HepG2 (cell line): Measurements from ENCODE around the gene HAGHL. TPM values are rescaled to one million over a fixed set of nuclear protein-coding genes. Genes with fewer than 3 reads are reported as not detected.

Experiments
- DBP ChIP-seq: sonication (generic); formaldehyde crosslinking; IDR thresholded peaks from 2 replicates; pipeline ENCODE4 v1.4.0; 2020; ENCODE audit warnings: missing genetic modification reagents; ENCODE audit errors: not compliant biosample characterization
- HBP1 ChIP-seq: IDR thresholded peaks from 2 replicates; pipeline ENCODE4 v1.6.1; 2016; ENCODE audit warnings: low read depth, control low read depth
- IKZF1 ChIP-seq: fragments of 450-650 bp; IDR thresholded peaks from 2 replicates; pipeline ENCODE4 v1.7.1; 2016
- KAT8 ChIP-seq: IDR thresholded peaks from 2 replicates; pipeline ENCODE4 v1.6.1; 2016; ENCODE audit warnings: missing genetic modification reagents, missing compliant biosample characterization
- KDM5B ChIP-seq: sonication (generic); formaldehyde crosslinking; IDR thresholded peaks from 2 replicates; pipeline ENCODE4 v1.4.0; 2020; ENCODE audit warnings: missing genetic modification reagents, mild to moderate bottlenecking, borderline replicate concordance
- ZFP1 ChIP-seq: IDR thresholded peaks from 2 replicates; pipeline ENCODE4 v1.6.1; 2016
- ZNF614 ChIP-seq: IDR thresholded peaks from 2 replicates; pipeline ENCODE4 v1.6.1; 2018; ENCODE audit warnings: missing biosample characterization, missing genetic modification reagents, inconsistent platforms, borderline replicate concordance
- polyA plus RNA-seq, 8 experiments: library from polyadenylated mRNA; depleted of rRNA in 3 of 8; stranded (reverse) in 7 of 8; unstranded in 1 of 8; fragments of >200 nt; fragmentation: Illumina TruSeq in 4 of 8; extraction: Trizol in 4 of 8; gene quantifications; 2 replicates each; pipeline versions ENCODE4 v1.2.1 to v1.2.3, GENCODE V29; 2011 to 2016; ENCODE audit warnings: low read depth in 4 of 8, missing spikeins in 1 of 8, mixed read lengths in 1 of 8; ENCODE audit not compliant: insufficient read depth in 1 of 8
- total RNA-seq, 5 experiments: library from RNA; depleted of rRNA; stranded (reverse); fragments of >200 nt; fragmentation: Illumina TruSeq; extraction: Trizol; gene quantifications; 2 replicates each; pipeline ENCODE4 v1.2.3, GENCODE V29; 2016; ENCODE audit warnings: low read depth in 1 of 5
- TF ChIP-seq, protein P1 (sequence below): sonication (generic); formaldehyde crosslinking; IDR thresholded peaks from 2 replicates; pipeline ENCODE4 v1.5.0; 2020; ENCODE audit warnings: mild to moderate bottlenecking, missing genetic modification reagents, moderate library complexity
- TF ChIP-seq, protein P2 (sequence below): sonication (generic); IDR thresholded peaks from 2 replicates; pipeline ENCODE4 v1.6.1; 2016; ENCODE audit warnings: low read depth, borderline replicate concordance
- TF ChIP-seq, protein P3 (sequence below): sonication (generic); formaldehyde crosslinking; IDR thresholded peaks from 2 replicates; pipeline ENCODE4 v1.5.0; 2020; ENCODE audit warnings: missing genetic modification reagents
- TF ChIP-seq, protein P4 (sequence below): sonication (generic); formaldehyde crosslinking; IDR thresholded peaks from 2 replicates; pipeline ENCODE4 v1.8.1; 2023; ENCODE audit warnings: mild to moderate bottlenecking, missing genetic modification reagents
- TF ChIP-seq, protein P5 (sequence below): sonication (generic); formaldehyde crosslinking; IDR thresholded peaks from 2 replicates; pipeline ENCODE4 v1.4.0; 2020; ENCODE audit warnings: mild to moderate bottlenecking, missing genetic modification reagents, borderline replicate concordance
- TF ChIP-seq, protein P6 (sequence below): sonication (generic); formaldehyde crosslinking; conservative IDR thresholded peaks from 2 replicates; pipeline ENCODE4 v1.8.0; 2022; ENCODE audit warnings: mild to moderate bottlenecking, moderate library complexity, missing genetic modification reagents
- TF ChIP-seq, protein P7 (sequence below): sonication (generic); formaldehyde crosslinking; IDR thresholded peaks from 2 replicates; pipeline ENCODE4 v1.9.0; 2021; ENCODE audit warnings: missing genetic modification reagents, borderline replicate concordance

Gene HAGHL
- total and polyA plus RNA-seq, 2 of the 13 experiments (the other 11 are each of a cell fraction or from before 2014, with no cell fraction given): 3.4 to 8.4 TPM

- TF ChIP-seq ZNF614 (CRISPR knock-in tag) (no peak), KAT8 (CRISPR knock-in tag) (no peak), ZFP1 (CRISPR knock-in tag) (no peak), IKZF1 (no peak), HBP1 (CRISPR knock-in tag) (no peak), KDM5B (no peak), DBP (no peak)
- TF ChIP-seq, protein P1, sequence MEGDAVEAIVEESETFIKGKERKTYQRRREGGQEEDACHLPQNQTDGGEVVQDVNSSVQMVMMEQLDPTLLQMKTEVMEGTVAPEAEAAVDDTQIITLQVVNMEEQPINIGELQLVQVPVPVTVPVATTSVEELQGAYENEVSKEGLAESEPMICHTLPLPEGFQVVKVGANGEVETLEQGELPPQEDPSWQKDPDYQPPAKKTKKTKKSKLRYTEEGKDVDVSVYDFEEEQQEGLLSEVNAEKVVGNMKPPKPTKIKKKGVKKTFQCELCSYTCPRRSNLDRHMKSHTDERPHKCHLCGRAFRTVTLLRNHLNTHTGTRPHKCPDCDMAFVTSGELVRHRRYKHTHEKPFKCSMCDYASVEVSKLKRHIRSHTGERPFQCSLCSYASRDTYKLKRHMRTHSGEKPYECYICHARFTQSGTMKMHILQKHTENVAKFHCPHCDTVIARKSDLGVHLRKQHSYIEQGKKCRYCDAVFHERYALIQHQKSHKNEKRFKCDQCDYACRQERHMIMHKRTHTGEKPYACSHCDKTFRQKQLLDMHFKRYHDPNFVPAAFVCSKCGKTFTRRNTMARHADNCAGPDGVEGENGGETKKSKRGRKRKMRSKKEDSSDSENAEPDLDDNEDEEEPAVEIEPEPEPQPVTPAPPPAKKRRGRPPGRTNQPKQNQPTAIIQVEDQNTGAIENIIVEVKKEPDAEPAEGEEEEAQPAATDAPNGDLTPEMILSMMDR (CRISPR knock-in tag): peak; percentile 62
- TF ChIP-seq, protein P2, sequence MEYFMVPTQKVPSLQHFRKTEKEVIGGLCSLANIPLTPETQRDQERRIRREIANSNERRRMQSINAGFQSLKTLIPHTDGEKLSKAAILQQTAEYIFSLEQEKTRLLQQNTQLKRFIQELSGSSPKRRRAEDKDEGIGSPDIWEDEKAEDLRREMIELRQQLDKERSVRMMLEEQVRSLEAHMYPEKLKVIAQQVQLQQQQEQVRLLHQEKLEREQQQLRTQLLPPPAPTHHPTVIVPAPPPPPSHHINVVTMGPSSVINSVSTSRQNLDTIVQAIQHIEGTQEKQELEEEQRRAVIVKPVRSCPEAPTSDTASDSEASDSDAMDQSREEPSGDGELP: no peak
- TF ChIP-seq, protein P3, sequence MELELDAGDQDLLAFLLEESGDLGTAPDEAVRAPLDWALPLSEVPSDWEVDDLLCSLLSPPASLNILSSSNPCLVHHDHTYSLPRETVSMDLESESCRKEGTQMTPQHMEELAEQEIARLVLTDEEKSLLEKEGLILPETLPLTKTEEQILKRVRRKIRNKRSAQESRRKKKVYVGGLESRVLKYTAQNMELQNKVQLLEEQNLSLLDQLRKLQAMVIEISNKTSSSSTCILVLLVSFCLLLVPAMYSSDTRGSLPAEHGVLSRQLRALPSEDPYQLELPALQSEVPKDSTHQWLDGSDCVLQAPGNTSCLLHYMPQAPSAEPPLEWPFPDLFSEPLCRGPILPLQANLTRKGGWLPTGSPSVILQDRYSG (CRISPR knock-in tag): no peak
- TF ChIP-seq, protein P4, sequence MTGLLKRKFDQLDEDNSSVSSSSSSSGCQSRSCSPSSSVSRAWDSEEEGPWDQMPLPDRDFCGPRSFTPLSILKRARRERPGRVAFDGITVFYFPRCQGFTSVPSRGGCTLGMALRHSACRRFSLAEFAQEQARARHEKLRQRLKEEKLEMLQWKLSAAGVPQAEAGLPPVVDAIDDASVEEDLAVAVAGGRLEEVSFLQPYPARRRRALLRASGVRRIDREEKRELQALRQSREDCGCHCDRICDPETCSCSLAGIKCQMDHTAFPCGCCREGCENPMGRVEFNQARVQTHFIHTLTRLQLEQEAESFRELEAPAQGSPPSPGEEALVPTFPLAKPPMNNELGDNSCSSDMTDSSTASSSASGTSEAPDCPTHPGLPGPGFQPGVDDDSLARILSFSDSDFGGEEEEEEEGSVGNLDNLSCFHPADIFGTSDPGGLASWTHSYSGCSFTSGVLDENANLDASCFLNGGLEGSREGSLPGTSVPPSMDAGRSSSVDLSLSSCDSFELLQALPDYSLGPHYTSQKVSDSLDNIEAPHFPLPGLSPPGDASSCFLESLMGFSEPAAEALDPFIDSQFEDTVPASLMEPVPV (CRISPR knock-in tag): peak; percentile 59; the same call in 1 of the 2 replicates
- TF ChIP-seq, protein P5, sequence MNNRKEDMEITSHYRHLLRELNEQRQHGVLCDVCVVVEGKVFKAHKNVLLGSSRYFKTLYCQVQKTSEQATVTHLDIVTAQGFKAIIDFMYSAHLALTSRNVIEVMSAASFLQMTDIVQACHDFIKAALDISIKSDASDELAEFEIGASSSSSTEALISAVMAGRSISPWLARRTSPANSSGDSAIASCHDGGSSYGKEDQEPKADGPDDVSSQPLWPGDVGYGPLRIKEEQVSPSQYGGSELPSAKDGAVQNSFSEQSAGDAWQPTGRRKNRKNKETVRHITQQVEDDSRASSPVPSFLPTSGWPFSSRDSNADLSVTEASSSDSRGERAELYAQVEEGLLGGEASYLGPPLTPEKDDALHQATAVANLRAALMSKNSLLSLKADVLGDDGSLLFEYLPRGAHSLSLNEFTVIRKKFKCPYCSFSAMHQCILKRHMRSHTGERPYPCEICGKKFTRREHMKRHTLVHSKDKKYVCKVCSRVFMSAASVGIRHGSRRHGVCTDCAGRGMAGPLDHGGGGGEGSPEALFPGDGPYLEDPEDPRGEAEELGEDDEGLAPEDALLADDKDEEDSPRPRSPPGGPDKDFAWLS (CRISPR knock-in tag): no peak
- TF ChIP-seq, protein P6, sequence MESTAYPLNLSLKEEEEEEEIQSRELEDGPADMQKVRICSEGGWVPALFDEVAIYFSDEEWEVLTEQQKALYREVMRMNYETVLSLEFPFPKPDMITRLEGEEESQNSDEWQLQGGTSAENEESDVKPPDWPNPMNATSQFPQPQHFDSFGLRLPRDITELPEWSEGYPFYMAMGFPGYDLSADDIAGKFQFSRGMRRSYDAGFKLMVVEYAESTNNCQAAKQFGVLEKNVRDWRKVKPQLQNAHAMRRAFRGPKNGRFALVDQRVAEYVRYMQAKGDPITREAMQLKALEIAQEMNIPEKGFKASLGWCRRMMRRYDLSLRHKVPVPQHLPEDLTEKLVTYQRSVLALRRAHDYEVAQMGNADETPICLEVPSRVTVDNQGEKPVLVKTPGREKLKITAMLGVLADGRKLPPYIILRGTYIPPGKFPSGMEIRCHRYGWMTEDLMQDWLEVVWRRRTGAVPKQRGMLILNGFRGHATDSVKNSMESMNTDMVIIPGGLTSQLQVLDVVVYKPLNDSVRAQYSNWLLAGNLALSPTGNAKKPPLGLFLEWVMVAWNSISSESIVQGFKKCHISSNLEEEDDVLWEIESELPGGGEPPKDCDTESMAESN (CRISPR knock-in tag): 0 out of 2 replicates have a peak, but pooled peaks have one; percentile 44
- TF ChIP-seq, protein P7, sequence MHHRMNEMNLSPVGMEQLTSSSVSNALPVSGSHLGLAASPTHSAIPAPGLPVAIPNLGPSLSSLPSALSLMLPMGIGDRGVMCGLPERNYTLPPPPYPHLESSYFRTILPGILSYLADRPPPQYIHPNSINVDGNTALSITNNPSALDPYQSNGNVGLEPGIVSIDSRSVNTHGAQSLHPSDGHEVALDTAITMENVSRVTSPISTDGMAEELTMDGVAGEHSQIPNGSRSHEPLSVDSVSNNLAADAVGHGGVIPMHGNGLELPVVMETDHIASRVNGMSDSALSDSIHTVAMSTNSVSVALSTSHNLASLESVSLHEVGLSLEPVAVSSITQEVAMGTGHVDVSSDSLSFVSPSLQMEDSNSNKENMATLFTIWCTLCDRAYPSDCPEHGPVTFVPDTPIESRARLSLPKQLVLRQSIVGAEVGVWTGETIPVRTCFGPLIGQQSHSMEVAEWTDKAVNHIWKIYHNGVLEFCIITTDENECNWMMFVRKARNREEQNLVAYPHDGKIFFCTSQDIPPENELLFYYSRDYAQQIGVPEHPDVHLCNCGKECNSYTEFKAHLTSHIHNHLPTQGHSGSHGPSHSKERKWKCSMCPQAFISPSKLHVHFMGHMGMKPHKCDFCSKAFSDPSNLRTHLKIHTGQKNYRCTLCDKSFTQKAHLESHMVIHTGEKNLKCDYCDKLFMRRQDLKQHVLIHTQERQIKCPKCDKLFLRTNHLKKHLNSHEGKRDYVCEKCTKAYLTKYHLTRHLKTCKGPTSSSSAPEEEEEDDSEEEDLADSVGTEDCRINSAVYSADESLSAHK (CRISPR knock-in tag): no peak
Measured at GRCh38 chr16:719815-720446, 7.0 kb upstream of the HAGHL start (continued).
